Sciatic nerve (tissue), 2 donors: Measurements from ENCODE around the gene APOC3. TPM values are rescaled to one million over a fixed set of nuclear protein-coding genes. Genes with fewer than 3 reads are reported as not detected.

Experiments
- ATAC-seq: fragments of 200-7000 bp; cut with Tn5 transposase; one replicate; pipeline ENCODE4 v1.9.1; 2020; ENCODE audit warnings: mild to moderate bottlenecking, moderate library complexity
- DNase-seq: peaks from one replicate; pipeline ENCODE4 v3.0.0-alpha.2; 2020; ENCODE audit warnings: low spot score
- intact Hi-C: fragments of 100-400 bp; cut with DNase I; formaldehyde crosslinking; loops from one replicate; pipeline ENCODE4 v1.14.2; 2022
- total RNA-seq: library from RNA; stranded (reverse); fragmentation: NEBNext Ultra II Directional; extraction: Animal tissue kit (Norgen Biotek cat#: 25700); gene quantifications from one replicate; pipeline ENCODE4 v1.2.1, GENCODE V29; 2021
- donor health status: DM: no; HTN: no; CAD: no.
- donor health status: DM: no; HTN: no; CAD: no.

Gene APOC3
- total RNA-seq, 1 donor from 2014 or later, result not detected

DNA sequence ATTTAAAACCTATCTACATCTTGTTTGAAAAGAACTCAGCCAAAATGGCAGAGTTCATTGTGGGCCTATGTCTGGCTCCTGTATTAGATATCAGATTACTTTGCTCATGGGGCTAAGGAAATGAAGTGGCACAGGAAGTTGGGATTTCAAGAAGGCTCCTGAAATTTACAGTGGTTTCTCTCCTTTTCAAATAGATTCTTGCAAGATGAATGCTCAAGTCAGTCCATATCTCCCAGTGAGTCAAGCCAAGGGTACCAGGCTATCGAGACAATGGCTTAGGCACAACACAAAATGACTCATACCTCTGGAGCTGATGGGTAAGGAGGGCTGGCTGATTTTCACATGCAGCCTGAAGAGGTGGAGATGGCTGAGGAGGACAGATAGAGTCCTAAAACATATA is 31.8 kb downstream of the APOC3 start:
- intact Hi-C loops, result no loop called here
- DNase-seq (no peak), ATAC-seq (no peak)

GRCh38 chr11:116862185-116862584 is 32.5 kb downstream of the APOC3 start:
- DNase-seq (no peak), ATAC-seq (no peak)
- intact Hi-C loops, result no loop called here

GRCh38 chr11:116862951-116863350 is 33.2 kb downstream of the APOC3 start:
- DNase-seq (no peak), ATAC-seq (no peak)
- intact Hi-C loops, result no loop called here

DNA sequence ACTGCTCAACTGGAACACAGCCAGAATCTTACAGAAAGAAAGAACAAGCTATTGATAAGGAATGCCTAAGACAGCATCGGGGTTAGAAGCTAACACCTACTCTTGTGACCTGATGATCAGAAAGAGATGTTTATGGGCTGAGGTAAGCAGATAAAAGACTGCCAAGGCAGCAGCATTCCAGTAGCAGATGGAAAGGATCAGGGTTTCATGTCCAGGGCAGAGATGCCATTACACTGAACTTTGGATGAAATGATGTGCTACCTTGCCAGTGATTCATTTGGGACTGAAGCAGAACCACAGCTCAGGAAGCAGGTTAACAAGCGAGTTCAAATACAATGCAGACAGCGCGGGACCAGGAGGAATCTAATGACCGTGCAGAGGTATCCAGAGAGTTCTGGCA is 34.8 kb downstream of the APOC3 start:
- ATAC-seq (no peak), DNase-seq (no peak)
- intact Hi-C loops, result no loop called here

- ATAC-seq, result no peak
- no peak for DNase-seq
- intact Hi-C loops, result no loop called here
Observed at GRCh38 chr11:116865696-116866095, 36.0 kb downstream of the APOC3 start.

- DNase-seq, result no peak
- ATAC-seq, result no peak
- intact Hi-C loops, result no loop called here
Observed at GRCh38 chr11:116866804-116867455, 37.2 kb downstream of the APOC3 start.

- ATAC-seq (no peak), DNase-seq (no peak)
- intact Hi-C loops, result no loop called here
Observed at GRCh38 chr11:116867619-116868018, 37.9 kb downstream of the APOC3 start.

- intact Hi-C loops, result no loop called here
- ATAC-seq, result no peak
Observed at GRCh38 chr11:116868066-116868465, 38.4 kb downstream of the APOC3 start.

GRCh38 chr11:116869610-116870009 is 39.9 kb downstream of the APOC3 start:
- intact Hi-C loops, result loop anchor here (10.0 kb wide), 1 partner anchor 355 kb away; no protein-coding TSS in a partner anchor
- DNase-seq (no peak), ATAC-seq (no peak)

More at GRCh38 chr11:116868066-116868465, 38.4 kb downstream of the APOC3 start:
- no peak for DNase-seq

DNA sequence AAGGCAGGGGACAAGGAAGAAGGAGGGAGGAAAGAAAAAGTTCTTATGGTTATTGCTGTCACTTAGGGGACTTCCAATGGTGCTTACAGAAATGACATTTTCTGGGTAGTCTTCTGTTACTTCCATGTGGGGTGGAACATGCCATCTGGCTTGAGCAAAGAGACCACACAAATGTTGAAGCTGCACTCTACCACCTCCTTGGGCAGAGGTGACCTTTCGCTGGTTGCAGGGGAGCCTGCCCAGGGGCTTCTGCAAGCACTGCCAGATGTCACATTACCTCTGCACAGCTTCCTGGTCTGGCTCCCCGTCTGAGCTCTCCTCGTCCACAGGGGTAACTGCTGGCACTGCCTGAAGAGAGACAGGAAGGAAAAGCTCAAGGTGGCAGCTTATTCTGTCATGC is 40.3 kb downstream of the APOC3 start:
- ATAC-seq (no peak), DNase-seq (no peak)
- intact Hi-C loops, result loop anchor here (10.0 kb wide), 1 partner anchor 355 kb away; no protein-coding TSS in a partner anchor

DNA sequence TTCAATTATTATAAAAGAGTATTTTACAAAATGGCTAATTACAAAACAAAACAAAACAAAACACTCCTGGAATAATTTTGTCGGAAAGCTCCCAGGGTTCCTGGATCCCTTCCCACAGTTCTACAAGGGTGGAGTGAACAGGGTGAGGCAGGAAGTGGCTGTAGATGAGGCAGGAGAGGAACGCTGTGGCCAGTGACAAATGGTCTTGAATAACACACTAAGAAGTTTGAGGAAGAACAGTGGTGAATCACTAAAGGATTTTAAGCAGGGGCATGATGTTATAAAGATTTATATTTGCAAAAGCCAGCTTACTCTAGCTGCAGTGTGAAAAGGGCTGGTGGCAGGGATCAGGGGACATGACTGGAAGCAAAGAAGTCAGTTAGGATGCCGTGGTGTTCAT is 41.5 kb downstream of the APOC3 start:
- ATAC-seq, result peak; percentile 80
- intact Hi-C loops, result loop anchor here (10.0 kb wide), 1 partner anchor 354 kb away; no protein-coding TSS in a partner anchor
- no peak for DNase-seq

DNA sequence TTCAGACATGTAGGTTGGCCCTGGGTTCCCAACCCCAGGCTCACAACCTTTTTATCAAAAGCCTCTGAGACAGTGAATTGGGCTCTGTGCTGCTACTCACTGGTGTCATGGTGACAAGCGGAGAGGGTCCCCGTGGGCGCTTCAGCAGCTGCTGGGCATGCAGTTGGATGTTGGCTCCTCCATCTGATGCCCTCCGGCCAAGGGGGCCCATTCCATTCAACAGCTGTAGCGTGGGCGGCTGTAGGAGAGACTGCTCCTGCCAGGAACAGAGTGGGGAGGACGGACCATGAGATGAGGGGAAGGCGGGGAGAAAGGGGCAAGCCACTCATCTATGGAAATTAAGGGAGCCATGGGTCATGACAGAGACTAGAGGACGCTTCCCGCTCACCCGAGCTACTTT is 43.7 kb downstream of the APOC3 start:
- DNase-seq (no peak), ATAC-seq (no peak)
- intact Hi-C loops, result loop anchor here (10.0 kb wide), 1 partner anchor 351 kb away; no protein-coding TSS in a partner anchor

DNA sequence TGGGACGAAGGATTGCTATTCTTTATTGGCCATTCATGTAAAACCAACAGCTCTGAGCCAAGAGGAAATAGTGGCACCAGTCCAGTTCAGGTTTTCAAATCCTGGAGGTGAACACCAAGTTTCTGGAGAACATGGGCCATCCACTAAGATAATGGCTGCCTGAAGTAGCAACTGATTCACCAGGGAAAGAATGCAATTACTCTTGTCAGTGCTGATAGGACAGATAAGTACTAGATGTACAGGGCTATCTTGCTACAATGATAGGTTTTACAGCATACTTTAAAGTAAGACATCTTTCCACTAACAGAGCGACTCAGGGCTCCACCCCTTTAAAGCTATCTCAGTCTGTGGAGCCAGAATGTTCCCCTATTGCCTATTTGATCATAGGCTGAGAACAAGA is 44.5 kb downstream of the APOC3 start:
- intact Hi-C loops, result loop anchor here (10.0 kb wide), 1 partner anchor 351 kb away; no protein-coding TSS in a partner anchor
- DNase-seq (no peak), ATAC-seq (no peak)

- DNase-seq (no peak), ATAC-seq (no peak)
- intact Hi-C loops, result loop anchor here (5.0 to 10.0 kb wide), 2 partner anchors 227 to 350 kb away; no protein-coding TSS in a partner anchor
Observed at GRCh38 chr11:116875194-116875593, 45.5 kb downstream of the APOC3 start.

DNA sequence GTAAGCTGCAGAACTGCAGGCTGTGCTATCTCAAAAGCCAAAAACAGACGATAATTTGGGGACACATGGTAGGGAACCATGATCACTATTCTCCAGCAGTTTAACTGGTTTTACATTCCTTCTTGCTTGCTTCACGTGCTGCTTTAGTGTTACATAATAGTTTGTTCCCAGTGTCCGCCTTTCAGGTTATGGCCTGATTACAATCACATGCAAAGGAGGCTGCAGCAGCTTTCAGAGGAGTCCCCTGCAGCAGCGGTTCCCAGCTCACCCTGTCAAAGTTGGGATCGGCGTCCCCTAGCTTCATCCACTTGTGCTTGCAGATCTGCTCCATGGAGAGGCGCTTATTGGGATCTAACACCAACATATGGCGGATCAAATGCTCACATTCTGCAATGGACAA is 46.9 kb downstream of the APOC3 start:
- DNase-seq, result no peak
- intact Hi-C loops, result loop anchor here (5.0 to 10.0 kb wide), 2 partner anchors 226 to 348 kb away; no protein-coding TSS in a partner anchor
- ATAC-seq, result no peak

GRCh38 chr11:116879800-116880625 is 50.3 kb downstream of the APOC3 start:
- DNase-seq (no peak), ATAC-seq (peak; percentile 93)
- intact Hi-C loops, result loop anchor here (5.0 to 10.0 kb wide), 2 partner anchors 222 to 345 kb away; no protein-coding TSS in a partner anchor

GRCh38 chr11:116881143-116881542 is 51.4 kb downstream of the APOC3 start:
- DNase-seq, result no peak
- ATAC-seq, result no peak
- intact Hi-C loops, result no loop called here

DNA sequence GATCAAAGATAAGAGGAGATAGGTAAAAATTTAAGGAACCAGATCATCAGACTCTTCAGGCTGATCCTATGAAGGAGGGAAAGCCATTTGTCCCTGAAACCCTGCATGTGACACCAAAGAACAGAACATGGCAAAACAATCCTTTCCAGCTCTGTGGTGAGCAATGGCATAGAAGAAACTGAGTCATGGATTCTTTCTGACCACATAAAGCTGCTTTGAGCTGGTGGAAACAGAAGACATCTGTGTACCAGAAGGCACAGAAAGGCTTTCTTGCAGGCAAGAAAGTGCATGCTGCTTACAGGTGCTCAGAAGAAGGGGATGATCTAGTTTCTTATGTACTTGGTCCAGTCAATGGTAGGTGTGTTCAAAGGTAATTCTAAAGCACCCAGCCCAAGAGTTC is 52.7 kb downstream of the APOC3 start:
- intact Hi-C loops, result no loop called here
- no peak for DNase-seq
- no peak for ATAC-seq
